ENCODE results near the gene GRK1.
"Not testable (repeated sequence)": the region's sequence is repeated elsewhere in the genome, so short reads cannot be mapped to it uniquely, and the experiment has no call there.

Gene GRK1

DNA sequence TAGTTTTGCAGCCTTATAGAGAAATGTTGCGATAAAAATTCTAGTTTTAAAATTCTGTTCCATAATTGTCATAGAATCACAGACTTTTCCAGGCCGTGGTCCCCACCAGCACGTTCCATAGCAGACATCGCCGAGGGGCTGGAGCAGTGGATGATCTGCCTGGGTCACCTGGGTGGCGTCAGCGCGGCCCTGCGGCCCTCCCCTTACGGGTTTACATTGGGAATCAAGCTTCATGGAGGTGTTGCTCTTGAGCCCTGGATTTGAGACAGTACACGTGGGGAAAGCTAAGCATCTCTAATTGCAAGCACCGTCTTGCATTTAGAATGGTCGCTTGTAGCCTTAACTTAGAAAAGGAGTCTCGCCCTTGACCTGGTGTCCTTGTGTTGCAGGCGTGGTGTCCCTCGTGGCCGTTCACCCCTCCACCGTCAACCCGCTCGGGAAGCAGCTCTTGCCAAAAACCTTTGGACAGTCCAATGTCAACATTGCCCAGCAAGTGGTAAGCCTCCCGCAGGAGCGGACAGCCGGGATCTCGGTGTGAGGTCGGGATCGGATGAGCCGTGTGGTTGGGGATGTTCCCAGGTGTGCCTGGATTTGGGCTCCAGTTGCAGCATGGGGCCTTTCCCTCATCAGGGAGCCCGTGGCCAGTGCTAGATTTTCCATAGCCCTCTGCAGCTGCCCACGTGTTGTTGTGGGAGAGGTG lies 44.1 kb upstream of the GRK1 start:
- no peak for DNase-seq (ENCODE audit: low read depth)
- TF ChIP-seq, protein P1, sequence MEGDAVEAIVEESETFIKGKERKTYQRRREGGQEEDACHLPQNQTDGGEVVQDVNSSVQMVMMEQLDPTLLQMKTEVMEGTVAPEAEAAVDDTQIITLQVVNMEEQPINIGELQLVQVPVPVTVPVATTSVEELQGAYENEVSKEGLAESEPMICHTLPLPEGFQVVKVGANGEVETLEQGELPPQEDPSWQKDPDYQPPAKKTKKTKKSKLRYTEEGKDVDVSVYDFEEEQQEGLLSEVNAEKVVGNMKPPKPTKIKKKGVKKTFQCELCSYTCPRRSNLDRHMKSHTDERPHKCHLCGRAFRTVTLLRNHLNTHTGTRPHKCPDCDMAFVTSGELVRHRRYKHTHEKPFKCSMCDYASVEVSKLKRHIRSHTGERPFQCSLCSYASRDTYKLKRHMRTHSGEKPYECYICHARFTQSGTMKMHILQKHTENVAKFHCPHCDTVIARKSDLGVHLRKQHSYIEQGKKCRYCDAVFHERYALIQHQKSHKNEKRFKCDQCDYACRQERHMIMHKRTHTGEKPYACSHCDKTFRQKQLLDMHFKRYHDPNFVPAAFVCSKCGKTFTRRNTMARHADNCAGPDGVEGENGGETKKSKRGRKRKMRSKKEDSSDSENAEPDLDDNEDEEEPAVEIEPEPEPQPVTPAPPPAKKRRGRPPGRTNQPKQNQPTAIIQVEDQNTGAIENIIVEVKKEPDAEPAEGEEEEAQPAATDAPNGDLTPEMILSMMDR (IDR thresholded peaks at IDR 0.05; ENCODE audit: control insufficient read depth, insufficient read depth, low read depth, low read length, missing control alignments) = no peak
- no peak overlapping the region for H3K4me3 ChIP-seq (ENCODE audit: control insufficient read depth, low read depth, low read length)

DNA sequence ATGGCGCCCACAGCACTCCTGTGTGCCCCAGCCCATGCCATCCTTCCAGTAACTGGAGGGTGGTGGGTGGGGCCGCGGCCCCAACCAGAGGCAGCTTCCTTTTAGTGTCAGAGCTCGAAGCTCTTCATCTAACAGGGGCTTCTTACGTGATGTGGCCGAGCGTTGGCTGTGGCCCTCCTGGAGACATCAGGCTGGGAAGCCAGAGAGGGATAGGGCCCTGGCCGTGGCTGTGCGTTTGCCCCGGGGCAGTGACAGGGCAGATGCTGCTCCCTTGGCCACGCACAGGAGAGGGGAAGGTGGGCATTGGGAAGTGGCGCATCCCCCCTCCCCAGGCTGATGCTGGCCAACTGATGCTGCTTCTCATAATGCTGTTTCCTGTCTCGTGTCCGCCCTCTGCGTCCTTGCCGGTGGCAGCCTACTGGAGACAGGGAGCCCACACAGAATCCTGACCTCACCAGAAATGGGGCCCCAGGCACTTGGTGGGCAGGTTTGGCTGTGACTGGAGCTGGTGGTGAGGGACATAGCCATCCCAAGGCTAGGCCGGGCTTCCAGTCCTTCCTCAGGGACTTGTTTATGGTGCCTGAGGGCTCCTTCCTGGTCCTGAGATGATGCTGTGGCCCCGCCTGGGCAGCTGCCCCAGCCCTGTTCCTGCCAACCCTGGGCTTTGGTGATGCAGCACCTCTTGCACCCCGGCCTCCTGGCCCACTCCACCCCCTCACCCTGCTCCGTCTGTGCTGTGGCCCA lies 43.4 kb upstream of the GRK1 start:
- H3K4me3 ChIP-seq (ENCODE audit: control insufficient read depth, low read depth, low read length) = no peak overlapping the region
- DNase-seq (ENCODE audit: low read depth) = no peak
- TF ChIP-seq, protein P1 (IDR thresholded peaks at IDR 0.05; ENCODE audit: control insufficient read depth, insufficient read depth, low read depth, low read length, missing control alignments) = no peak

DNA sequence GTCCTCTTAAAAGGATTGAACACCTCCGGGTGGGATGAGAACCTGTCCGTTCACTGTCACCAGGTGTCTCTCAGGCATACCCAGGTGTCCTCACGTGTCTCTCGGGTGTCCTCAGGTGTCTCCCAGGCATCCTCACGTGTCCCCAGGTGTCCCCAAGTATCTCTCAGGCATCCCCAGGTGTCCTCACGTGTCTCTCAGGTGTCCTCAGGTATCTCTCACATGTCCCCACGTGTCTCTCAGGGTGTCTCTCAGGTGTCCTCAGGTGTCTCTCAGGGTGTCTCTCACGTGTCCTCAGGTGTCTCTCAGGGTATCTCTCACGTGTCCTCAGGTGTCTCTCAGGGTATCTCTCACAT lies 42.8 kb upstream of the GRK1 start:
- H3K4me3 ChIP-seq (ENCODE audit: control insufficient read depth, low read depth, low read length) = no peak overlapping the region
- TF ChIP-seq, protein P1 (IDR thresholded peaks at IDR 0.05; ENCODE audit: control insufficient read depth, insufficient read depth, low read depth, low read length, missing control alignments) = no peak
- DNase-seq (ENCODE audit: low read depth) = no peak

DNA sequence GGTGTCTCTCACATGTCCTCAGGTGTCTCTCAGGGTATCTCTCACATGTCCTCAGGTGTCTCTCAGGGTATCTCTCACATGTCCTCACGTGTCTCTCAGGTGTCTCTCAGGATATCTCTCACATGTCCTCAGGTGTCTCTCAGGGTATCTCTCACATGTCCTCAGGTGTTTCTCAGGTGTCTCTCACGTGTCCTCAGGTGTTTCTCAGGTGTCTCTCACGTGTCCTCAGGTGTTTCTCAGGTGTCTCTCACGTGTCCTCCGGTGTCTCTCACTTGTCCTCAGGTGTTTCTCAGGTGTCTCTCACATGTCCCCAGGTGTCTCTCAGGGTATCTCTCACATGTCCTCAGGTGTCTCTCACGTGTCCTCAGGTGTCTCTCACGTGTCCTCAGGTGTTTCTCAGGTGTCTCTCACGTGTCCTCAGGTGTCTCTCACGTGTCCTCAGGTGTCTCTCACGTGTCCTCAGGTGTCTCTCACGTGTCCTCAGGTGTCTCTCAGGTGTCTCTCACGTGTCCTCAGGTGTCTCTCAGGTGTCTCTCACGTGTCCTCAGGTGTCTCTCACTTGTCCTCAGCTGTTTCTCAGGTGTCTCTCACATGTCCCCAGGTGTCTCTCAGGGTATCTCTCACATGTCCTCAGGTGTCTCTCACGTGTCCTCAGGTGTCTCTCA lies 42.2 kb upstream of the GRK1 start:
- DNase-seq (ENCODE audit: low read depth); H3K4me3 ChIP-seq (ENCODE audit: control insufficient read depth, low read depth, low read length): not testable (repeated sequence)

DNA sequence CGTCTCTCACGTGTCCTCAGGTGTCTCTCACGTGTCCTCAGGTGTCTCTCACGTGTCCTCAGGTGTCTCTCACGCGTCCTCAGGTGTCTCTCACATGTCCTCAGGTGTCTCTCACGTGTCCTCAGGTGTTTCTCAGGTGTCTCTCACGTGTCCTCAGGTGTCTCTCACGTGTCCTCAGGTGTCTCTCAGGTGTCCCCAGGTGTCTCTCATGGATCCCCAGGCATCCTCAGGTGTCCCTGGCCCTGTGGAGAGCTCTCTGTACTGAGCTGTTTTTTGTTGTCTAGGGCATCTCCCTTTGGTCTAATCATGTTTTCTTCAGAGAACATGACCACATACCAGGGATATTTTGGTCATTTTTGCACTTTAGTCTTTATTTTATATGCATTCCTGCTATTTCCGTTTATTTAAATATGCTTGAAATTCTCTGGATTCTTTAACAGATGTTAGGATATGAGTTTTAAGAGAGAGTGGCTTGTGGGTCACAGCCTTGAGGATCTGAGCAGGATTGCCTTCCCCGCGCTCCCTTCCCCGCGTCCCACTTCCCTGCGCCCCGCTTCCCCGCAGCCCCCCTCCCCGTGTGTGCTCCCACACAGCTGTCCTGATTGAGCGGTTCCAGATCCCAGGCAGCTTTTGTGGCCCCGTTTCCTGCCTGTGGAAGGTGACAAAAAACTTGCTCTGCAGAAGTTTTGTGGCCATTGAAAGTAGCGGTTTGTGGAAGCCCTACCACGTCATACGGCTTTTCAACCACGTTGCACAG lies 40.9 kb upstream of the GRK1 start:
- DNase-seq (ENCODE audit: low read depth) = peak; percentile 20
- H3K4me3 ChIP-seq (ENCODE audit: control insufficient read depth, low read depth, low read length) = no peak overlapping the region
- TF ChIP-seq, protein P1 (IDR thresholded peaks at IDR 0.05; ENCODE audit: control insufficient read depth, insufficient read depth, low read depth, low read length, missing control alignments) = no peak

DNA sequence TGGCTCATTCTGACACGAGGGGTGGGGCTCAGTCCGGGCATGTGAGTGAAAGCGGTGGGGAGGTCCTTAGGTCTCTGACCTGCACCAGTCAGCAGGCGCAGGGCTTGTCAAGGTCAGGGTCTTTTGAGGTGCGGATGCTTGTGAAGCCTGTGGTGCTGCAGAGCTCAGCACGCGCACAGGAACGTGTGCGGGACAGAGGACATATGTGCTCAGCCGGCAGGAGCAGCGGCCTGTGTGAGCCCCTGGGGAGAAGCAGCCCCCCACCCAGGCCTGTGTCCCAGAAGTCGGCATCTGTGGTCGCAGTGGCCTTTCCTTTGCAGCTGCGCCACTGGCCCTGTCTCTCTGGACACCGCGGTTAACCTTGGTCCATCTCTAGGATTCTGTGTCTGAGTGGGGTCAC lies 39.9 kb upstream of the GRK1 start:
- H3K4me3 ChIP-seq (ENCODE audit: control insufficient read depth, low read depth, low read length) = no peak overlapping the region
- DNase-seq (ENCODE audit: low read depth) = no peak
- TF ChIP-seq, protein P1 (IDR thresholded peaks at IDR 0.05; ENCODE audit: control insufficient read depth, insufficient read depth, low read depth, low read length, missing control alignments) = no peak
